B cell (primary cell): ENCODE results near the gene DNAJC10. TPM values are rescaled to one million over a fixed set of nuclear protein-coding genes. Genes with fewer than 3 reads are reported as not detected.
A peak's percentile ranks its signal among the peaks of the same experiment; 100 is the strongest.

Experiments
- ATAC-seq: fragments of 200-7000 bp; cut with Tn5 transposase; one replicate; pipeline ENCODE4 v1.10.0; 2021; ENCODE audit warnings: low read depth, mild to moderate bottlenecking, moderate number of reproducible peaks, moderate library complexity
- CTCF ChIA-PET: fragments of 350-600 bp; sonication (Branson Sonifier 250); formaldehyde crosslinking; loops from one replicate; lab custom pipeline; 2021; ENCODE audit warnings: antibody characterized with exemption, inconsistent platforms; lab: Charles Lee
- POLR2A ChIA-PET: fragments of 350-600 bp; sonication (Branson Sonifier 250); formaldehyde crosslinking; loops from one replicate; lab custom pipeline; 2021; ENCODE audit warnings: antibody characterized with exemption; lab: Charles Lee
- DNase-seq: peaks from one replicate; pipeline ENCODE4 v3.0.0; 2013
- H2AFZ ChIP-seq: 2 replicates; pipeline ENCODE4 v1.6.1; 2012; ENCODE audit warnings: mild to moderate bottlenecking, low read depth, low read length; ENCODE audit not compliant: insufficient read depth, poor library complexity, severe bottlenecking
- H3K27ac ChIP-seq, 2 donors: 1 replicate in 1 of 2; 2 replicates in 1 of 2; pipeline ENCODE4 v1.5.1; 2012 to 2013; ENCODE audit warnings: low read length in 2 of 2, mild to moderate bottlenecking in 2 of 2, moderate library complexity in 1 of 2
- H3K27me3 ChIP-seq, 4 experiments: fragments of 200-600 bp in 1 of 4; sonication (generic) in 1 of 4; replicated peaks in 1 of 4; 1 replicate in 2 of 4; 2 replicates in 2 of 4; pipeline versions ENCODE4 v1.6.1 to v1.7.0; 2013 to 2016; ENCODE audit warnings: low read length in 3 of 4, mild to moderate bottlenecking in 2 of 4, mixed read lengths in 1 of 4, moderate library complexity in 1 of 4; ENCODE audit not compliant: insufficient read depth in 4 of 4, control insufficient read depth in 3 of 4; ENCODE audit errors: control extremely low read depth in 1 of 4
- H3K36me3 ChIP-seq, 2 experiments: replicated peaks in 1 of 2; 1 replicate in 1 of 2; 2 replicates in 1 of 2; pipeline versions ENCODE4 v1.6.1 to v1.7.1; 2013; ENCODE audit warnings: low read length in 1 of 2; ENCODE audit not compliant: insufficient read depth in 2 of 2, control insufficient read depth in 1 of 2; ENCODE audit errors: control extremely low read depth in 1 of 2, extremely low read depth in 1 of 2
- H3K4me1 ChIP-seq, 2 donors: fragments of 200-600 bp in 1 of 2; sonication (generic) in 1 of 2; 1 replicate in 1 of 2; 2 replicates in 1 of 2; pipeline versions ENCODE4 v1.5.1 to v1.6.1; 2013 to 2017; ENCODE audit warnings: low read length in 2 of 2; ENCODE audit not compliant: control insufficient read depth in 2 of 2, insufficient read depth in 2 of 2
- H3K4me2 ChIP-seq: replicated peaks from 2 replicates; pipeline ENCODE3; 2012; ENCODE audit warnings: mild to moderate bottlenecking, low read depth, low read length; ENCODE audit not compliant: poor library complexity, severe bottlenecking
- H3K4me3 ChIP-seq, 5 experiments: fragments of 200-600 bp in 1 of 5; sonication (generic) in 1 of 5; 1 replicate in 3 of 5; 2 replicates in 2 of 5; pipeline versions ENCODE4 v1.5.1 to v1.7.0; 2011 to 2016; ENCODE audit warnings: low read length in 4 of 5, mild to moderate bottlenecking in 4 of 5, low read depth in 2 of 5, control low read depth in 1 of 5, moderate library complexity in 1 of 5; ENCODE audit not compliant: insufficient read depth in 1 of 5; ENCODE audit errors: control extremely low read depth in 1 of 5, extremely low read depth in 1 of 5
- H3K79me2 ChIP-seq: fragments of 200-600 bp; sonication (generic); one replicate; pipeline ENCODE4 v1.6.0; 2016; ENCODE audit warnings: low read length; ENCODE audit not compliant: control insufficient read depth, insufficient read depth
- H3K9ac ChIP-seq: fragments of 200-600 bp; sonication (generic); 2 replicates; pipeline ENCODE4 v1.6.1; 2017; ENCODE audit warnings: mild to moderate bottlenecking, low read length, moderate library complexity
- H3K9me3 ChIP-seq, 3 donors: one replicate each; pipeline versions ENCODE4 v1.6.1 to v1.7.1; 2013; ENCODE audit warnings: low read length in 2 of 3; ENCODE audit not compliant: control insufficient read depth in 2 of 3, insufficient read depth in 1 of 3; ENCODE audit errors: control extremely low read depth in 1 of 3
- H4K20me1 ChIP-seq: 2 replicates; pipeline ENCODE4 v1.6.0; 2012; ENCODE audit warnings: mild to moderate bottlenecking, low read length; ENCODE audit not compliant: insufficient read depth, control insufficient read depth, poor library complexity, severe bottlenecking
- H3K27ac Mint-ChIP-seq: one replicate; pipeline ENCODE4 v1.8.0; 2021; ENCODE audit warnings: mixed read lengths
- H3K27me3 Mint-ChIP-seq: one replicate; pipeline ENCODE4 v1.8.0; 2021; ENCODE audit warnings: mixed read lengths
- H3K4me1 Mint-ChIP-seq: one replicate; pipeline ENCODE4 v1.8.0; 2021; ENCODE audit warnings: mixed read lengths
- H3K4me3 Mint-ChIP-seq: one replicate; pipeline ENCODE4 v1.8.0; 2021; ENCODE audit warnings: mixed read lengths
- H3K9me3 Mint-ChIP-seq: one replicate; pipeline ENCODE4 v1.8.0; 2022; ENCODE audit warnings: mixed read lengths; ENCODE audit not compliant: insufficient read depth
- CTCF ChIP-seq: fragments of 200-600 bp; IDR thresholded peaks from one replicate; pipeline ENCODE4 v1.8.0; 2022; ENCODE audit warnings: antibody characterized with exemption, mild to moderate bottlenecking
- EZH2 ChIP-seq: IDR thresholded peaks from 2 replicates; pipeline ENCODE4 v1.6.1; 2012; ENCODE audit warnings: borderline replicate concordance, low read depth, mild to moderate bottlenecking, moderate library complexity, low read length; ENCODE audit not compliant: insufficient read depth, poor library complexity, severe bottlenecking
- WGBS: methylation state at CpG from one replicate; pipeline ENCODE4 v1.1.5; 2013; ENCODE audit warnings: missing lambda C conversion rate; ENCODE audit not compliant: insufficient coverage; 5-methylcytosine and 5-hydroxymethylcytosine counted together
- intact Hi-C: fragments of 100-400 bp; cut with micrococcal nuclease; formaldehyde crosslinking; loops from one replicate; pipeline ENCODE4 v1.10.0; 2022
- polyA minus RNA-seq: library from RNA; depleted of rRNA, polyadenylated mRNA; stranded (reverse); fragments of >200 nt; gene quantifications from 2 replicates; pipeline ENCODE4 v1.2.3, GENCODE V29; 2012
- polyA plus RNA-seq: library from polyadenylated mRNA; depleted of rRNA; stranded (reverse); fragments of >200 nt; gene quantifications from 2 replicates; pipeline ENCODE4 v1.2.3, GENCODE V29; 2012
- total RNA-seq, 2 donors: library from RNA; stranded (reverse); fragments of 120-200 nt in 1 of 2; gene quantifications; 1 replicate in 1 of 2; 2 replicates in 1 of 2; pipeline versions ENCODE4 v1.2.3 to v1.2.4, GENCODE V29; 2013 to 2022

DNAJC10 gene, protein sequence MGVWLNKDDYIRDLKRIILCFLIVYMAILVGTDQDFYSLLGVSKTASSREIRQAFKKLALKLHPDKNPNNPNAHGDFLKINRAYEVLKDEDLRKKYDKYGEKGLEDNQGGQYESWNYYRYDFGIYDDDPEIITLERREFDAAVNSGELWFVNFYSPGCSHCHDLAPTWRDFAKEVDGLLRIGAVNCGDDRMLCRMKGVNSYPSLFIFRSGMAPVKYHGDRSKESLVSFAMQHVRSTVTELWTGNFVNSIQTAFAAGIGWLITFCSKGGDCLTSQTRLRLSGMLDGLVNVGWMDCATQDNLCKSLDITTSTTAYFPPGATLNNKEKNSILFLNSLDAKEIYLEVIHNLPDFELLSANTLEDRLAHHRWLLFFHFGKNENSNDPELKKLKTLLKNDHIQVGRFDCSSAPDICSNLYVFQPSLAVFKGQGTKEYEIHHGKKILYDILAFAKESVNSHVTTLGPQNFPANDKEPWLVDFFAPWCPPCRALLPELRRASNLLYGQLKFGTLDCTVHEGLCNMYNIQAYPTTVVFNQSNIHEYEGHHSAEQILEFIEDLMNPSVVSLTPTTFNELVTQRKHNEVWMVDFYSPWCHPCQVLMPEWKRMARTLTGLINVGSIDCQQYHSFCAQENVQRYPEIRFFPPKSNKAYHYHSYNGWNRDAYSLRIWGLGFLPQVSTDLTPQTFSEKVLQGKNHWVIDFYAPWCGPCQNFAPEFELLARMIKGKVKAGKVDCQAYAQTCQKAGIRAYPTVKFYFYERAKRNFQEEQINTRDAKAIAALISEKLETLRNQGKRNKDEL
- total RNA-seq, result 115 and 117 TPM in 2 replicates
- 278 TPM for total RNA-seq (2013)
- polyA plus RNA-seq, result 41.3 and 62.6 TPM in 2 replicates
- 52.3 and 55.1 TPM in 2 replicates for polyA minus RNA-seq

GRCh38 chr2:182715892-182716649 lies at the start of gene DNAJC10:
TSS of gene DNAJC10 (plus strand) at chr2:182716257. CDS start at chr2:182718087, 1,830 bp downstream.
- H4K20me1 ChIP-seq, result no peaks in the 10 kb centered on the region
- ChIA-PET POLR2A (no interaction called here), CTCF (interaction anchor here (1.2 to 4.4 kb wide), 5 partner anchors 17 to 1410 kb away, joined by 3 to 27 read pairs (median 6); no protein-coding TSS in a partner anchor)
- peak within 1 kb of the TSS; percentile 95 to 96 for H3K27ac ChIP-seq
- no peak for TF ChIP-seq CTCF
- TF ChIP-seq EZH2, result no peak
- peak within 1 kb of the TSS; percentile 81 for H3K9ac ChIP-seq
- peaks cover 24% of the 10 kb centered on the region for H3K4me1 Mint-ChIP-seq
- H3K27me3 Mint-ChIP-seq, result no peaks in the 10 kb centered on the region
- no peak within 1 kb of the TSS for H3K4me3 Mint-ChIP-seq
- H3K9me3 ChIP-seq, result no peaks in the 10 kb centered on the region
- H3K79me2 ChIP-seq, result peaks cover 22% of the 10 kb centered on the region
- no peaks in the 10 kb centered on the region for H3K9me3 Mint-ChIP-seq
- ATAC-seq (peak; percentile 82), DNase-seq (peak; percentile 96)
- H3K27me3 ChIP-seq, result no peaks in the 10 kb centered on the region
- peaks cover 0 to 12% of the 10 kb centered on the region in 2 experiments for H3K36me3 ChIP-seq
- peak within 1 kb of the TSS; percentile 58 to 91 (median 82) for H3K4me3 ChIP-seq
- H2AFZ ChIP-seq, result peak within 1 kb of the TSS; percentile 73
- intact Hi-C loops, result loop anchor here (1.0 to 5.0 kb wide), 7 partner anchors 34 to 1403 kb away; partner anchors contain the start of genes DUSP19, ITGA4, ITPRID2 and NUP35
- no peak within 1 kb of the TSS for H3K27ac Mint-ChIP-seq
- WGBS, result under 1% methylated on average over 68 of the region's 69 CpGs
- H3K4me1 ChIP-seq, result peaks cover 37 to 46% of the 10 kb centered on the region in 2 donors
- peak within 1 kb of the TSS; percentile 82 for H3K4me2 ChIP-seq
